ENCODE measurements around the gene ZEB2.

- TF ChIP-seq ZNF384 (IDR thresholded peaks at IDR 0.05), result no peak
- TF ChIP-seq SP1 (IDR thresholded peaks at IDR 0.05), result no peak
These were observed 153.0 kb downstream of the ZEB2 start for GRCh38 chr2:144366825-144367429.

Data from HEK293T (cell line).